Activated T-cell treated with anti-CD3 and anti-CD28 coated beads, Interleukin-2, amount 50 U/mL, for 4 hours (primary cell): ENCODE results near the gene ARHGEF25. TPM values are rescaled to one million over a fixed set of nuclear protein-coding genes. Genes with fewer than 3 reads are reported as not detected.

Experiments
- total RNA-seq, 3 donors: library from RNA; stranded (reverse); gene quantifications; one replicate each; pipeline ENCODE4 v1.2.1, GENCODE V29; 2021

The ARHGEF25 gene
- total RNA-seq, 3 donors from 2014 or later = 0.56 to 1.6 (median 0.65) TPM

Other genes with a start within 250 kb of the ARHGEF25 start
- 10 to 100 TPM; 21.9 to 25.2 (median 22.3) TPM for gene R3HDM2, start 180.4 kb upstream of the ARHGEF25 start, total RNA-seq
- under 1 TPM in 2 of 3 donors, not detected in 1; 0.14 to 0.15 TPM for gene INHBC, start 176.7 kb upstream of the ARHGEF25 start, total RNA-seq
- under 1 TPM in 2 of 3 donors, not detected in 1; 0.24 to 0.27 TPM for gene INHBE, start 156.1 kb upstream of the ARHGEF25 start, total RNA-seq
- 1 to 10 TPM in 1 of 3 donors, under 1 TPM in 2; 0.46 to 1.7 (median 0.65) TPM for gene GLI1, start 151.7 kb upstream of the ARHGEF25 start, total RNA-seq
- 10 to 100 TPM; 54.5 to 64.6 (median 57.7) TPM for gene ARHGAP9, start 131.6 kb upstream of the ARHGEF25 start, total RNA-seq
- 100 to 1,000 TPM; 505 to 565 (median 534) TPM for gene MARS1, start 123.4 kb upstream of the ARHGEF25 start, total RNA-seq
- 10 to 100 TPM in 2 of 3 donors, 1 to 10 TPM in 1; 9.2 to 12.2 (median 10.8) TPM for gene DDIT3, start 90.9 kb upstream of the ARHGEF25 start, total RNA-seq
- 10 to 100 TPM; 56.3 to 59.4 (median 57.5) TPM for gene MBD6, start 88.6 kb upstream of the ARHGEF25 start, total RNA-seq
- gene DCTN2, start 64.2 kb upstream of the ARHGEF25 start, total RNA-seq = 10 to 100 TPM; 72.3 to 84.3 (median 74.6) TPM
- gene KIF5A, start 61.4 kb upstream of the ARHGEF25 start, total RNA-seq = under 1 TPM; 0.56 to 0.98 (median 0.68) TPM
- gene PIP4K2C, start 20.2 kb upstream of the ARHGEF25 start, total RNA-seq = 10 to 100 TPM; 28.6 to 32.0 (median 29.1) TPM
- 10 to 100 TPM; 15.9 to 18.6 (median 17.0) TPM for gene DTX3, start 6.6 kb upstream of the ARHGEF25 start, total RNA-seq
- gene B4GALNT1, start 21.8 kb downstream of the ARHGEF25 start, total RNA-seq = 1 to 10 TPM; 3.2 to 4.6 (median 3.6) TPM
- 100 to 1,000 TPM in 2 of 3 donors, 10 to 100 TPM in 1; 86.4 to 108 (median 101) TPM for gene OS9, start 82.7 kb downstream of the ARHGEF25 start, total RNA-seq
- 10 to 100 TPM; 24.4 to 28.1 (median 25.8) TPM for gene AGAP2, start 127.3 kb downstream of the ARHGEF25 start, total RNA-seq
- gene TSPAN31, start 133.6 kb downstream of the ARHGEF25 start, total RNA-seq = 10 to 100 TPM; 11.5 to 14.9 (median 14.0) TPM
- gene CDK4, start 140.9 kb downstream of the ARHGEF25 start, total RNA-seq = 100 to 1,000 TPM; 347 to 382 (median 378) TPM
- 10 to 100 TPM; 15.7 to 17.6 (median 17.3) TPM for gene MARCHF9, start 143.7 kb downstream of the ARHGEF25 start, total RNA-seq
- gene CYP27B1, start 155.6 kb downstream of the ARHGEF25 start, total RNA-seq = 10 to 100 TPM; 18.4 to 19.6 (median 19.5) TPM
- gene METTL1, start 160.7 kb downstream of the ARHGEF25 start, total RNA-seq = 100 to 1,000 TPM in 2 of 3 donors, 10 to 100 TPM in 1; 98.5 to 105 (median 104) TPM
- 1 to 10 TPM; 1.6 to 4.9 (median 2.0) TPM for gene EEF1AKMT3, start 161.2 kb downstream of the ARHGEF25 start, total RNA-seq
- 10 to 100 TPM; 65.0 to 78.5 (median 74.5) TPM for gene TSFM, start 171.4 kb downstream of the ARHGEF25 start, total RNA-seq
- under 1 TPM; 0.16 to 0.86 (median 0.24) TPM for gene AVIL, start 207.3 kb downstream of the ARHGEF25 start, total RNA-seq
- gene CTDSP2, start 235.3 kb downstream of the ARHGEF25 start, total RNA-seq = 10 to 100 TPM; 30.9 to 41.7 (median 35.3) TPM